Psoas muscle (tissue), 8 donors: ENCODE data around the gene CHURC1. TPM values are rescaled to one million over a fixed set of nuclear protein-coding genes. Genes with fewer than 3 reads are reported as not detected.
A peak's percentile ranks its signal among the peaks of the same experiment; 100 is the strongest.

Experiments
- ATAC-seq, 4 donors: fragments of 200-7000 bp; cut with Tn5 transposase; one replicate each; pipeline ENCODE4 v1.9.1; 2020; ENCODE audit warnings: moderate library complexity in 3 of 4, mild to moderate bottlenecking in 2 of 4
- DNase-seq, 2 donors: peaks; one replicate each; pipeline ENCODE4 v3.0.0-alpha.2; 2020
- H3K27ac ChIP-seq: fragments of 200-600 bp; one replicate; pipeline ENCODE4 v1.8.0; 2022
- H3K27me3 ChIP-seq, 3 donors: fragments of 200-600 bp in 1 of 3; one replicate each; pipeline versions ENCODE4 v1.6.1 to v1.8.0; 2013 to 2022; ENCODE audit warnings: low read length in 2 of 3, mild to moderate bottlenecking in 2 of 3, moderate library complexity in 1 of 3; ENCODE audit not compliant: insufficient read depth in 3 of 3
- H3K36me3 ChIP-seq, 2 donors: fragments of 200-600 bp in 1 of 2; one replicate each; pipeline versions ENCODE4 v1.6.1 to v1.8.0; 2013 to 2022; ENCODE audit warnings: low read depth in 1 of 2, mild to moderate bottlenecking in 1 of 2, moderate library complexity in 1 of 2; ENCODE audit not compliant: insufficient read depth in 1 of 2
- H3K4me1 ChIP-seq: fragments of 200-600 bp; one replicate; pipeline ENCODE4 v1.8.0; 2022
- H3K4me3 ChIP-seq: fragments of 200-600 bp; one replicate; pipeline ENCODE4 v1.8.0; 2022; ENCODE audit warnings: mild to moderate bottlenecking
- H3K9me3 ChIP-seq: fragments of 200-600 bp; one replicate; pipeline ENCODE4 v1.8.0; 2022
- WGBS, 3 donors: extraction: QIAGEN DNeasy Blood & Tissue Kit; methylation state at CpG; one replicate each; pipeline versions ENCODE4 v1.1.6 to v1.1.7; 2013; 5-methylcytosine and 5-hydroxymethylcytosine counted together
- intact Hi-C, 2 donors: fragments of 100-400 bp; cut with DNase I; formaldehyde crosslinking; loops; one replicate each; pipeline versions ENCODE4 v1.11.0 to v1.14.2; 2022
- polyA plus RNA-seq, 3 donors: library from polyadenylated mRNA; stranded (reverse); fragments of 200-250 nt; gene quantifications; one replicate each; pipeline ENCODE4 v1.2.3, GENCODE V29; 2013
- total RNA-seq, 4 donors: library from RNA; stranded (reverse); fragmentation: NEBNext Ultra II Directional in 2 of 4; extraction: Animal tissue kit (Norgen Biotek cat#: 25700) in 2 of 4; gene quantifications; one replicate each; pipeline versions ENCODE4 v1.2.1 to v1.2.4, GENCODE V29; 2021 to 2023
- TF ChIP-seq, protein P1 (sequence below): fragments of 200-600 bp; IDR thresholded peaks from one replicate; pipeline ENCODE4 v1.8.0; 2022; ENCODE audit warnings: antibody characterized with exemption
- donor health status: healthy with polysubstance abuse.
- donor health status: DM: no; HTN: no; CAD: no; lungs with moderate emphysema.
- donor health status: Bipolar disorder and iron deficiency.
- donor health status: healthy.
- donor health status: DM: yes; HTN: yes; CAD: no.
- donor health status: DM: no; HTN: no; CAD: no.
- donor health status: DM: no; HTN: no; CAD: no.
- donor health status: DM: yes; HTN: yes; CAD: no.

The CHURC1 gene
- total and polyA plus RNA-seq, 7 donors, result 31.4 to 112 (median 77.9) TPM

DNA sequence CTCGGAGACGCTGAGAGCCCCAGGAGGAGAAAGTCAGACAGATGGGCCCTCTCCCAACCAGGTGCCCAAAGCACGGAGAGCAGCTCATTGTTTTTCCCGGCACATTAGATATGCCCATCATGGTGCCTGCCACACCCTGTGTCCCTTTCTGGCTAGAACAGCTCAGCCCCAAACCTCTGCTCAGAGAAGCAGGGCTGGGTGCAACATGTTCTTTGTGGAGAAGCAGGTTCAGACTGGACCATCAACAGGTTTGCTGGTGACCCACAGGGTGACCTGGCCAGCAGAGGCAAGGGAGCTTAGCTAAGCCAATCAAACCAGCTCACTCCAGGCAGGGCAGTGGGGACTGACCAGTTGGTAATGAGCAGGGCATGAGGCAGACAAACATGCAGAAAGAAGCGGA, 44.5 kb downstream of the CHURC1 start:
- Histone ChIP-seq H3K36me3 (no peaks in the 10 kb centered on the region), H3K4me1 (peaks cover 14% of the 10 kb centered on the region), H3K4me3 (no peak overlapping the region), H3K9me3 (no peaks in the 10 kb centered on the region), H3K27me3 (no peaks in the 10 kb centered on the region), H3K27ac (no peak overlapping the region)
- intact Hi-C loops, result no loop called here
- WGBS, 3 donors, result 79 to 93% (median 84%) methylated on average over 5 of the region's 5 CpGs
- DNase-seq (no peak), ATAC-seq (peak in 1 of 4 donors; percentile 19)
- TF ChIP-seq, protein P1, sequence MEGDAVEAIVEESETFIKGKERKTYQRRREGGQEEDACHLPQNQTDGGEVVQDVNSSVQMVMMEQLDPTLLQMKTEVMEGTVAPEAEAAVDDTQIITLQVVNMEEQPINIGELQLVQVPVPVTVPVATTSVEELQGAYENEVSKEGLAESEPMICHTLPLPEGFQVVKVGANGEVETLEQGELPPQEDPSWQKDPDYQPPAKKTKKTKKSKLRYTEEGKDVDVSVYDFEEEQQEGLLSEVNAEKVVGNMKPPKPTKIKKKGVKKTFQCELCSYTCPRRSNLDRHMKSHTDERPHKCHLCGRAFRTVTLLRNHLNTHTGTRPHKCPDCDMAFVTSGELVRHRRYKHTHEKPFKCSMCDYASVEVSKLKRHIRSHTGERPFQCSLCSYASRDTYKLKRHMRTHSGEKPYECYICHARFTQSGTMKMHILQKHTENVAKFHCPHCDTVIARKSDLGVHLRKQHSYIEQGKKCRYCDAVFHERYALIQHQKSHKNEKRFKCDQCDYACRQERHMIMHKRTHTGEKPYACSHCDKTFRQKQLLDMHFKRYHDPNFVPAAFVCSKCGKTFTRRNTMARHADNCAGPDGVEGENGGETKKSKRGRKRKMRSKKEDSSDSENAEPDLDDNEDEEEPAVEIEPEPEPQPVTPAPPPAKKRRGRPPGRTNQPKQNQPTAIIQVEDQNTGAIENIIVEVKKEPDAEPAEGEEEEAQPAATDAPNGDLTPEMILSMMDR, result no peak

DNA sequence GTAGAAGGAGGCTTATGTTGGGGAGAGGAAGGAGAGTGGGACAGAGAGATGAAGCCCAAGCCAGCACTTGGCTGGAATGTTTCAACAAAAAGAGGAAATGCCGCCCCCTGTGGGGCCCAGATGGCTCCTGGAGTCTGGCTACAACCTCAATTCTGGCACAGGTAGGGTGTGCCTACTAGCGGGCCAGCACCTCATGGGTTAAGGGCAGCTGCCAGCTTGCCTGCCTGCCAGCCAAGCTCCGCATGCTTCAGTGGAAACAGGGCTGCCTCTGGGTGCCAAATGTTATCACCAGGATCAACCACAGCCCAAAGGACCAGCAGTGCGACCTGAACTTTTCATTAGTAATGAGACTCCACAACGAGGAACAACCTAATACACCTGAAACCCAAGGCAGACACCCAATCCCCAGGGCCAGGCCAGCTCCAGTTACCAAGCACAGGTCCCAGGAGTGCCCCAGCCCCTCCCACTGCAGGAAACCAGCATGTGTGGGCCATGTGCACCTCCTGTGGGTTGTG, 46.6 kb downstream of the CHURC1 start:
- H3K4me3 ChIP-seq, result no peak overlapping the region
- WGBS, 3 donors, result 19 to 36% (median 24%) methylated on average over 5 of the region's 5 CpGs
- H3K4me1 ChIP-seq, result peaks cover 14% of the 10 kb centered on the region
- no peaks in the 10 kb centered on the region for H3K9me3 ChIP-seq
- DNase-seq (peak in 1 of 2 donors; percentile 67), ATAC-seq (peak; percentile 76 to 81 (median 80))
- H3K27me3 ChIP-seq, result no peaks in the 10 kb centered on the region
- intact Hi-C loops, result no loop called here
- peak overlapping the region; percentile 60 for H3K27ac ChIP-seq
- TF ChIP-seq, protein P1, result no peak
- H3K36me3 ChIP-seq, result no peaks in the 10 kb centered on the region

DNA sequence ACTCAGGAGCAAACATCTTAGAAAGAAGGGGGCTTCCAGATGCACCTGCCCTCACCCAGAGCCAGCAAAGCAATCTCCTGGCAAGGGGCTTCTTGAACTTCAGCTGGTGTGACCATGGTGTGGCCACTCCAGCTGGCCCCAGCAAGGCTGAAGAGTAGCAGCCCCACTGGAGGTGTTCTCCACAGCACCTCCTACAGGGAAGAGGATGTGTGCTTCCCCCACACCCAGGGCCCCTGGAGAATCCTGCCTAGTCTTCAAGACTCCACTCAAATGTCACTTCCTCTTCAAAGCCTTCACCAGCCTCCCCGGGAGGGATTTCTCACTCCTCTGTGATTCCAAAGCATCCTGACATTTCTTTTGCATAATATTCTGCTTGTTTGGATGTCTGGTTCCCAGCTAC, 49.4 kb downstream of the CHURC1 start:
- H3K9me3 ChIP-seq, result no peaks in the 10 kb centered on the region
- ATAC-seq (no peak), DNase-seq (no peak)
- no peaks in the 10 kb centered on the region for H3K27me3 ChIP-seq
- WGBS, 3 donors, result 58 to 76% (median 67%) methylated on average over 1 of the region's 1 CpG
- H3K4me3 ChIP-seq, result no peak overlapping the region
- H3K27ac ChIP-seq, result no peak overlapping the region
- intact Hi-C loops, result no loop called here
- TF ChIP-seq, protein P1, result no peak
- peaks cover 20% of the 10 kb centered on the region for H3K4me1 ChIP-seq
- no peaks in the 10 kb centered on the region for H3K36me3 ChIP-seq

DNA sequence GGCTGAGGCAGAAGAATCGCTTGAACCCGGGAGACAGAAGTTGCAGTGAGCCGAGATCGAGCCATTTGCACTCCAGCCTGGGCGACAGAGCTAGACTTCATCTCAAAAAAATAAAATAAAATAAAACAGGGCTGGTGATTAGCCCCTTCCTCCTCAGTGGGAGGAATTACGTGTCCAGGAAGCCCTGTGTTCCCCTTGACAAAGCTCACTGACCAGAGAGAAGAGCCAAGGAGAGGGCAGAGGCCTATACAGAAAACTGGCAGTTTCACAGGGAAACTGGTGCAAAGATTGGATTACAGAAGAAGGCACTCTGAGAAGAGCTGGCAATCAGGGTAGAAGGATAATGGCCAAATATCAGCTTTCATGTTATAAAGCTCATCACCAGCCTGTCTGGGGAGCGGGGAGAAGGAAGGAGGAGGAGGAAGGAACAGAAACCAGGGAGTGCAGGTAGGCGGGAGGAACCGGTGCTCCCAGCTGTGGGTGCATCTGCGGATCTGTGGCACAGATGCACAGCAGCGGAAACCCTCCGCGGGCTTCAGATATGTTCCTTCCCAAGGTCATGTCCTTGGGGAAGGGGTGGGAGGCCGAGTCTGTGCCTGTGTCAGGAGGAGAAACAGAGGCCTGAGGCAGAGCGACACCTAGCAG, 51.2 kb downstream of the CHURC1 start:
- TF ChIP-seq, protein P1, result no peak
- DNase-seq, result no peak
- no peak for ATAC-seq
- peaks cover 36% of the 10 kb centered on the region for H3K4me1 ChIP-seq
- peak overlapping the region; percentile 16 for H3K27ac ChIP-seq
- H3K36me3 ChIP-seq, result no peaks in the 10 kb centered on the region
- no peaks in the 10 kb centered on the region for H3K9me3 ChIP-seq
- no peak overlapping the region for H3K4me3 ChIP-seq
- H3K27me3 ChIP-seq, result no peaks in the 10 kb centered on the region
- 60 to 81% (median 70%) methylated on average over 15 of the region's 15 CpGs for WGBS, 3 donors
- intact Hi-C loops, result loop anchor here in 1 of 2 donors (5.0 kb wide), 1 partner anchor 38 kb away; no protein-coding TSS in a partner anchor
